ENCODE measurements around the gene TIMP1.

TIMP1 gene

GRCh38 chrX:47632666-47633065, 50.4 kb downstream of the TIMP1 start:
- no peak overlapping the region for H3K27ac ChIP-seq (ENCODE audit: insufficient read depth in 1 of 2, low read depth in 1 of 2, low read length in 2 of 2, poor library complexity in 1 of 2, severe bottlenecking in 2 of 2)
- peak in 1 of 3 donors; percentile 19 for DNase-seq
- peaks cover 0 to 36% (median 23%) of the 10 kb centered on the region in 4 experiments for H3K4me1 ChIP-seq (ENCODE audit: control extremely low read depth in 1 of 4, control insufficient read depth in 4 of 4, insufficient read depth in 4 of 4, low read length in 3 of 4)
- no peak overlapping the region for H3K4me3 ChIP-seq (ENCODE audit: control insufficient read depth in 1 of 7, extremely low read depth in 1 of 7, insufficient read depth in 4 of 7, low read depth in 2 of 7, low read length in 6 of 7)
- POLR2A ChIA-PET: no interaction called here
- H3K27me3 ChIP-seq (replicated peaks in 2 of 5; ENCODE audit: control insufficient read depth in 4 of 5, insufficient read depth in 5 of 5, low read length in 4 of 5): no peaks in the 10 kb centered on the region
- CTCF ChIA-PET: no interaction called here
- H3K9me3 ChIP-seq (ENCODE audit: control extremely low read depth in 1 of 5, control insufficient read depth in 4 of 5, insufficient read depth in 2 of 5, low read depth in 1 of 5, low read length in 4 of 5): no peaks in the 10 kb centered on the region
- H3K36me3 ChIP-seq (ENCODE audit: control insufficient read depth in 4 of 4, insufficient read depth in 4 of 4, low read length in 3 of 4): peaks cover 3 to 16% (median 6%) of the 10 kb centered on the region in 4 experiments
- WGBS (ENCODE audit: insufficient coverage): 49% methylated on average over 3 of the region's 4 CpGs

GRCh38 chrX:47633689-47634590, 51.7 kb downstream of the TIMP1 start:
- 86% methylated on average over 14 of the region's 14 CpGs for WGBS (ENCODE audit: insufficient coverage)
- H3K9me3 ChIP-seq (ENCODE audit: control extremely low read depth in 1 of 5, control insufficient read depth in 4 of 5, insufficient read depth in 2 of 5, low read depth in 1 of 5, low read length in 4 of 5): no peaks in the 10 kb centered on the region
- H3K36me3 ChIP-seq (ENCODE audit: control insufficient read depth in 4 of 4, insufficient read depth in 4 of 4, low read length in 3 of 4): peaks cover 3 to 18% (median 7%) of the 10 kb centered on the region in 4 experiments
- CTCF ChIA-PET: interaction anchor here (0.8 kb wide), 1 partner anchor 9 kb away, joined by 3 read pairs; no protein-coding TSS in a partner anchor
- DNase-seq: no peak
- H3K4me3 ChIP-seq (ENCODE audit: control insufficient read depth in 1 of 7, extremely low read depth in 1 of 7, insufficient read depth in 4 of 7, low read depth in 2 of 7, low read length in 6 of 7): no peak overlapping the region
- H3K4me1 ChIP-seq (ENCODE audit: control extremely low read depth in 1 of 4, control insufficient read depth in 4 of 4, insufficient read depth in 4 of 4, low read length in 3 of 4): peaks cover 0 to 35% (median 19%) of the 10 kb centered on the region in 4 experiments
- H3K27ac ChIP-seq (ENCODE audit: insufficient read depth in 1 of 2, low read depth in 1 of 2, low read length in 2 of 2, poor library complexity in 1 of 2, severe bottlenecking in 2 of 2): no peak overlapping the region
- POLR2A ChIA-PET: no interaction called here
- H3K27me3 ChIP-seq (replicated peaks in 2 of 5; ENCODE audit: control insufficient read depth in 4 of 5, insufficient read depth in 5 of 5, low read length in 4 of 5): no peaks in the 10 kb centered on the region

GRCh38 chrX:47634871-47635575, 52.8 kb downstream of the TIMP1 start:
- H3K4me3 ChIP-seq (ENCODE audit: control insufficient read depth in 1 of 7, extremely low read depth in 1 of 7, insufficient read depth in 4 of 7, low read depth in 2 of 7, low read length in 6 of 7): no peak overlapping the region
- no peak overlapping the region for H3K27ac ChIP-seq (ENCODE audit: insufficient read depth in 1 of 2, low read depth in 1 of 2, low read length in 2 of 2, poor library complexity in 1 of 2, severe bottlenecking in 2 of 2)
- H3K36me3 ChIP-seq (ENCODE audit: control insufficient read depth in 4 of 4, insufficient read depth in 4 of 4, low read length in 3 of 4): peaks cover 5 to 22% (median 11%) of the 10 kb centered on the region in 4 experiments
- peaks cover 0 to 27% (median 11%) of the 10 kb centered on the region in 4 experiments for H3K4me1 ChIP-seq (ENCODE audit: control extremely low read depth in 1 of 4, control insufficient read depth in 4 of 4, insufficient read depth in 4 of 4, low read length in 3 of 4)
- DNase-seq: no peak
- ChIA-PET POLR2A (no interaction called here), CTCF (no interaction called here)
- H3K27me3 ChIP-seq (replicated peaks in 2 of 5; ENCODE audit: control insufficient read depth in 4 of 5, insufficient read depth in 5 of 5, low read length in 4 of 5): no peaks in the 10 kb centered on the region
- 89% methylated on average over 16 of the region's 16 CpGs for WGBS (ENCODE audit: insufficient coverage)
- peaks cover 0 to 6% (median 0%) of the 10 kb centered on the region in 5 experiments for H3K9me3 ChIP-seq (ENCODE audit: control extremely low read depth in 1 of 5, control insufficient read depth in 4 of 5, insufficient read depth in 2 of 5, low read depth in 1 of 5, low read length in 4 of 5)
